GM18526 (cell line): Measurements from ENCODE around the gene MGAT3.

ENCODE experiments used
- POLR2A ChIP-seq: IDR thresholded peaks from 3 replicates; pipeline ENCODE4 v1.6.1; 2011; ENCODE audit not compliant: insufficient read length; ENCODE audit errors: extremely low read depth

The MGAT3 gene

GRCh38 chr22:39535357-39535725, 78.5 kb downstream of the MGAT3 start:
- no peak for TF ChIP-seq POLR2A

GRCh38 chr22:39535831-39536449, 79.1 kb downstream of the MGAT3 start:
- no peak for TF ChIP-seq POLR2A

GRCh38 chr22:39536711-39537110, 79.9 kb downstream of the MGAT3 start:
- TF ChIP-seq POLR2A: no peak

GRCh38 chr22:39537975-39538374, 81.2 kb downstream of the MGAT3 start:
- no peak for TF ChIP-seq POLR2A
